ENCODE results near the gene SLC6A4. TPM values are rescaled to one million over a fixed set of nuclear protein-coding genes. Genes with fewer than 3 reads are reported as not detected.
A peak's percentile ranks its signal among the peaks of the same experiment; 100 is the strongest.
"Not testable (repeated sequence)": the region's sequence is repeated elsewhere in the genome, so short reads cannot be mapped to it uniquely, and the experiment has no call there.

The SLC6A4 gene
- total RNA-seq, 1 donor from 2014 or later = not detected

DNA sequence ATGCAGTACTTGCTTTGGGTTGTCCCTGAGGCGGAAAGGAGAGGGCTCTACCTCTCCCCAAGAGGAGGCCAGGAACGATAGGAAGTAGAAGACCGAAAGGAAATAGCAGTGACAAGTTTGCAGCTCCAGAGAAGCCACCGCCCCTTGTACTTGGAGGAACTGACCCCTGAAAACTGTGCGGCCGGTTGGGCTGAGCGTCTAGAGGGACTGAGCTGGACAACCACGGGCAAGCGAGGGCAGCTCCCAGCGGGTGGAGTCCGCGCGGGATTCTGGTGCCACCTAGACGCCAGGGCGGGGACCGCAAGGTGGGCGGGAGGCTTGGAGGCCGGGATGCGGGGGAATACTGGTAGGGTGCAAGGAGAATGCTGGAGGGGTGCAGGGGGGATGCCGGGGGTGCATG is 1.3 kb upstream of the SLC6A4 start:
- H3K4me1 Mint-ChIP-seq (ENCODE audit: low read depth) = peaks cover 11% of the 10 kb centered on the region
- peaks cover 69% of the 10 kb centered on the region for H3K27me3 Mint-ChIP-seq (ENCODE audit: insufficient read depth)
- H3K36me3 Mint-ChIP-seq (ENCODE audit: low read depth) = no peaks in the 10 kb centered on the region
- H3K9me3 Mint-ChIP-seq = no peaks in the 10 kb centered on the region
- DNase-seq (ENCODE audit: low spot score) = no peak
- no peak overlapping the region for H3K27ac Mint-ChIP-seq
- intact Hi-C loops (cut with micrococcal nuclease) = loop anchor here (2.0 to 5.0 kb wide), 2 partner anchors 119 to 132 kb away; partner anchors contain the start of gene NSRP1
- H3K4me3 Mint-ChIP-seq = peak overlapping the region; percentile 19

DNA sequence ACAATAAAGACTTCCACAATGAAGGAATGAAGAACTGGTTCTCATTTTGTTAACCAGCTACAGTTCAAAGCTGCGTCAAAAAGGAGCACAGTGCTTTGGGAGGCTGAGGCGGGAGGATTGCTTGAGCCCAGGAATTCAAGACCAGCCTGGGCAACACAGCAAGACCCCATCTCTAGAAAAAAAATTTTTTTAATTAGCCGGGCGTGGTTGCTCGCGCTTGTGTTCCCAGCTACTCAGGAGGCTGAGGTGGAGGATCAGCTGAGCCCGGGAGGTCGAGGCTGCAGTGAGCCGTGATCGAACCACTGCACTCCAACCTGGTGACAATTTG is 764 bp upstream of the SLC6A4 start:
- no peak for DNase-seq (ENCODE audit: low spot score)
- Mint-ChIP-seq H3K27me3 (ENCODE audit: insufficient read depth) (peaks cover 70% of the 10 kb centered on the region), H3K4me3 (peak overlapping the region; percentile 62), H3K4me1 (ENCODE audit: low read depth) (peaks cover 11% of the 10 kb centered on the region), H3K36me3 (ENCODE audit: low read depth) (no peaks in the 10 kb centered on the region), H3K27ac (no peak overlapping the region), H3K9me3 (no peaks in the 10 kb centered on the region)
- intact Hi-C loops (cut with micrococcal nuclease) = loop anchor here (2.0 to 5.0 kb wide), 2 partner anchors 119 to 131 kb away; partner anchors contain the start of gene NSRP1

DNA sequence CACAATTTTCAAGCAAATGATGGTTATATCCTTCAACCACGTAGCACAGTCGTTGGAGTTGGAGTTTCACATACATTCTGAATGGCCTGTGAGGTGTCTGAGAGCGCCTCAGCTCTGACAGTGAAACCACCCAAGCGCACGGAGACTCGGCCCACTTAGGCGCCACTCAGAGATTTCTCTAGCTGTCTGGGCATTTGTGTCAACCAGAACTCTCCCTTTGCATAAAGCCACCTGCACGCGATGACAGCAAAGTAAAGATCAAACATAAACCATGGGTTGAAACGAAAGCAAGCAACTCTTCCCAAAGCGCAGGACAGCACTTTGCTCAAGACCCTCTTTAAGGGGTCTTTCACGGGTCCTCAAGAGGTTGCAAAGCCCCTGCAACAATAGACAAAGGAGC is 533 bp downstream of the SLC6A4 start:
- Mint-ChIP-seq H3K4me3 (peak overlapping the region; percentile 63), H3K27ac (no peak overlapping the region), H3K4me1 (ENCODE audit: low read depth) (peaks cover 11% of the 10 kb centered on the region), H3K9me3 (no peaks in the 10 kb centered on the region), H3K27me3 (ENCODE audit: insufficient read depth) (peaks cover 73% of the 10 kb centered on the region), H3K36me3 (ENCODE audit: low read depth) (no peaks in the 10 kb centered on the region)
- intact Hi-C loops (cut with micrococcal nuclease) = loop anchor here (5.0 kb wide), 1 partner anchor 118 kb away; the partner anchor contains the start of gene NSRP1
- DNase-seq (ENCODE audit: low spot score) = no peak

DNA sequence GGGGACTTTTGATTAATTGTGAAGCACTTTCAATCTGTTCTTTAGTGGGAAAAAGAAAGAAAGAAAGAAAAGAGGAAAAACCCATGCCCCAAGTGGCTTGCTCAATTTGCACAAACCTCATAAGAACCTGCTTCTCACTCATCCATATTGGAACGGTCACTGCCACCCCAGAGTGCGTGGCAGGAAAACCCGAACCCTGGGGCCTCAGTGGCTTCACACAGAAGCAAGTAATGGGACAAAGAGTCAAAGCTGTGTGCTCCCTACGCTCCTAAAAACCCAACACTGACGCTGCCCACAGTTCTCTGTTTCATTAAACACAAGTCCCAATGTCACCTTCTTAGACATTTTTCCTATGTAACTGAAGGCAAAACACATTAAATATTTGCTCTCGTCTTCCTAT is 1.2 kb downstream of the SLC6A4 start:
- no peak overlapping the region for H3K27ac Mint-ChIP-seq
- DNase-seq (ENCODE audit: low spot score) = no peak
- intact Hi-C loops (cut with micrococcal nuclease) = no loop called here
- H3K27me3 Mint-ChIP-seq (ENCODE audit: insufficient read depth) = peaks cover 69% of the 10 kb centered on the region
- no peaks in the 10 kb centered on the region for H3K9me3 Mint-ChIP-seq
- peaks cover 11% of the 10 kb centered on the region for H3K4me1 Mint-ChIP-seq (ENCODE audit: low read depth)
- no peak overlapping the region for H3K4me3 Mint-ChIP-seq
- no peaks in the 10 kb centered on the region for H3K36me3 Mint-ChIP-seq (ENCODE audit: low read depth)

GRCh38 chr17:30232824-30233427 is 2.6 kb downstream of the SLC6A4 start:
- Mint-ChIP-seq H3K4me1 (ENCODE audit: low read depth) (peaks cover 11% of the 10 kb centered on the region), H3K4me3 (no peak overlapping the region)

GRCh38 chr17:30232015-30232823 is 3.3 kb downstream of the SLC6A4 start:
- Mint-ChIP-seq H3K9me3 (no peaks in the 10 kb centered on the region), H3K27ac (no peak overlapping the region), H3K4me1 (ENCODE audit: low read depth) (peaks cover 11% of the 10 kb centered on the region), H3K4me3 (no peak overlapping the region), H3K27me3 (ENCODE audit: insufficient read depth) (peaks cover 60% of the 10 kb centered on the region), H3K36me3 (ENCODE audit: low read depth) (no peaks in the 10 kb centered on the region)
- no peak for DNase-seq (ENCODE audit: low spot score)
- intact Hi-C loops (cut with micrococcal nuclease) = no loop called here

More at GRCh38 chr17:30232824-30233427, 2.6 kb downstream of the SLC6A4 start:
- Mint-ChIP-seq H3K27me3 (ENCODE audit: insufficient read depth) (peaks cover 65% of the 10 kb centered on the region), H3K36me3 (ENCODE audit: low read depth) (no peaks in the 10 kb centered on the region), H3K9me3 (no peaks in the 10 kb centered on the region), H3K27ac (no peak overlapping the region)
- no peak for DNase-seq (ENCODE audit: low spot score)
- intact Hi-C loops (cut with micrococcal nuclease) = no loop called here

- no peak for DNase-seq (ENCODE audit: low spot score)
- H3K27me3 Mint-ChIP-seq (ENCODE audit: insufficient read depth) = peaks cover 52% of the 10 kb centered on the region
- H3K4me3 Mint-ChIP-seq = no peak overlapping the region
- no peak overlapping the region for H3K27ac Mint-ChIP-seq
- intact Hi-C loops (cut with micrococcal nuclease) = no loop called here
- no peaks in the 10 kb centered on the region for H3K36me3 Mint-ChIP-seq (ENCODE audit: low read depth)
- H3K4me1 Mint-ChIP-seq (ENCODE audit: low read depth) = peaks cover 7% of the 10 kb centered on the region
- H3K9me3 Mint-ChIP-seq = no peaks in the 10 kb centered on the region
These were observed 4.8 kb downstream of the SLC6A4 start for GRCh38 chr17:30230596-30231125.

DNA sequence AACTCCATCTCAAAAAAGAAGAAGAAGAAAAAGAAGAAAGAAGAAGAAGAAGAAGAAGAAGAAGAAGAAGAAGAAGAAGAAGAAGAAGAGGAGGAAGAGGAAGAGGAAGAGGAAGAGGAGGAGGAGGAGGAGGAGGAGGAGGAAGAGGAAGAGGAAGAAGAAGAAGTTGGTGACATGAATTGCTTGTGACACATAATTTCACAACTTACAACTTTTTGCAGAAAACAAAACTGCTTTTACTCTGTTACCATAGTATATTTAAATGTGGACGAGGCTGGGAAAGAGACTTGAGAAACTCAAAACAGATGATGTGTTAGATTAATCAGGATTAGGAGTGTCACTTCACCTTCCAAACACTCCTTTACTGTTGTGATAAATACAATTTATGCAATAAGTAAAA is 5.5 kb downstream of the SLC6A4 start:
- H3K36me3 Mint-ChIP-seq (ENCODE audit: low read depth); H3K4me3 Mint-ChIP-seq; H3K9me3 Mint-ChIP-seq; DNase-seq (ENCODE audit: low spot score); intact Hi-C loops (cut with micrococcal nuclease); H3K4me1 Mint-ChIP-seq (ENCODE audit: low read depth); H3K27ac Mint-ChIP-seq: not testable (repeated sequence)
- H3K27me3 Mint-ChIP-seq (ENCODE audit: insufficient read depth) = peaks cover 53% of the 10 kb centered on the region

DNA sequence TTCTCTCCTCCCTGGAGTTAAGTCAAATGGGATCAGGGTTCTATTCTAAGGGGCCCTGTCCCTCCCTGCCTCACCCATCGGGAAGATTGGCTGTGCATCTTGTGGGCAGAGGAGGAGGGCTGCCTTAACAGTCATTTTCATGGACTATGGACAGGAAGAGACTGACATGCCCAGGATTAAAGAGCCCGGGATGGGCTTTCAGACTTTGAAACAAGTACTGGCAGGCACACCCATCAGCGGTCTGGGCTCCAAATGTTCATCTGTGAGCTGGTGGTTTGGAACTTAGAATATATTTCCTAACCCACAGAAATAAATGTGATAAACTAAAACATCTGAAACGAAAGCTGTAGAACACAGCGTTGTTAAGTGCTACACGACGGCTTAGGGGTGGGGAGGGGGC is 6.5 kb downstream of the SLC6A4 start:
- Mint-ChIP-seq H3K9me3 (no peaks in the 10 kb centered on the region), H3K27ac (no peak overlapping the region), H3K4me1 (ENCODE audit: low read depth) (no peaks in the 10 kb centered on the region), H3K36me3 (ENCODE audit: low read depth) (no peaks in the 10 kb centered on the region), H3K27me3 (ENCODE audit: insufficient read depth) (peaks cover 47% of the 10 kb centered on the region), H3K4me3 (no peak overlapping the region)
- DNase-seq (ENCODE audit: low spot score) = no peak
- intact Hi-C loops (cut with micrococcal nuclease) = no loop called here

GRCh38 chr17:30228011-30228410 is 7.5 kb downstream of the SLC6A4 start:
- Mint-ChIP-seq H3K4me3 (no peak overlapping the region), H3K9me3 (no peaks in the 10 kb centered on the region), H3K36me3 (ENCODE audit: low read depth) (no peaks in the 10 kb centered on the region), H3K4me1 (ENCODE audit: low read depth) (no peaks in the 10 kb centered on the region), H3K27me3 (ENCODE audit: insufficient read depth) (peaks cover 37% of the 10 kb centered on the region), H3K27ac (no peak overlapping the region)
- DNase-seq (ENCODE audit: low spot score) = no peak
- intact Hi-C loops (cut with micrococcal nuclease) = no loop called here

DNA sequence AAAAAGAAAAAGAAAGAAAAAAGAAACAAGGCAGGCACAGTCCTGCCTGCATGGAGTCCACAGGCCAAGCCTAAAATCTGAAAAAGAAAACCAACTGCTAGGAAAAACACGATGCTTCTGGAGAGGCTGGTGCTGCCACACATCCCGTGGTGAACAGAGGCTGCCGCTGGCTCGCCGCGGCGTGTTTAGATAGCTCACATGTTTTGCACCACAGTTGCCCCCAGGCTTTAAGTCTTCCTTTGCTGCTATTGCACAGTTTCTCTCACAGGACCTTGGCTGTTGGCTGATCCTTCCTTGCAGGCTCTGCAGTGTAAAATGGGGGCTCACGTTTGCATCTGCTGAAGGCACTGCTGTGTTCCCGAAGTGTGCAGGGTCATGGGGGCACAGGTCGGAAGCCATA is 8.6 kb downstream of the SLC6A4 start:
- no peaks in the 10 kb centered on the region for H3K36me3 Mint-ChIP-seq (ENCODE audit: low read depth)
- no peak overlapping the region for H3K27ac Mint-ChIP-seq
- intact Hi-C loops (cut with micrococcal nuclease) = no loop called here
- H3K9me3 Mint-ChIP-seq = no peaks in the 10 kb centered on the region
- peaks cover 25% of the 10 kb centered on the region for H3K27me3 Mint-ChIP-seq (ENCODE audit: insufficient read depth)
- H3K4me1 Mint-ChIP-seq (ENCODE audit: low read depth) = no peaks in the 10 kb centered on the region
- H3K4me3 Mint-ChIP-seq = no peak overlapping the region
- no peak for DNase-seq (ENCODE audit: low spot score)

- no peaks in the 10 kb centered on the region for H3K36me3 Mint-ChIP-seq (ENCODE audit: low read depth)
- H3K9me3 Mint-ChIP-seq = no peaks in the 10 kb centered on the region
- peaks cover 23% of the 10 kb centered on the region for H3K27me3 Mint-ChIP-seq (ENCODE audit: insufficient read depth)
- H3K4me1 Mint-ChIP-seq (ENCODE audit: low read depth) = no peaks in the 10 kb centered on the region
- no peak for DNase-seq (ENCODE audit: low spot score)
- H3K4me3 Mint-ChIP-seq = no peak overlapping the region
- no peak overlapping the region for H3K27ac Mint-ChIP-seq
- intact Hi-C loops (cut with micrococcal nuclease) = no loop called here
These were observed 9.5 kb downstream of the SLC6A4 start for GRCh38 chr17:30225919-30226553.

DNA sequence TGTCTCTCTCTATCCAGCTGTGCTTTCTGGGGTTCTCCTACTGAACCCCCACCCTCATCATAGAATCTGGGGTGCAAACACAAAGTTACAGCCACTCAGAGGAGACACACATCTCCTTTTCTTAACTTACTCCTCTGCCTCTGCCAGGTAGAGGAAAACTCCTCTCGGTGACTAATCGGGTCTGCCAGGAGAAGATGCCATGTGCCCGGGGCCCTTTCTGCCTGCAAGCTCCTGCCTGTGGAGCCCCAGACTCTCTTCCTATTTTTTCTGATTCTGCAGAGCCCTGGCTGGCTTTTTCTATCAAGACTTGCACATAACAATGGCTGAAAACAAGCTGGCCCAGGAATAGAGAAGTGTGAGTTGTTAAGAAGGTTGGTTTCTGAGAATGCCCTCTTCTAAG is 10.4 kb downstream of the SLC6A4 start:
- H3K4me3 Mint-ChIP-seq = no peak overlapping the region
- H3K27ac Mint-ChIP-seq = no peak overlapping the region
- no peaks in the 10 kb centered on the region for H3K36me3 Mint-ChIP-seq (ENCODE audit: low read depth)
- intact Hi-C loops (cut with micrococcal nuclease) = no loop called here
- H3K4me1 Mint-ChIP-seq (ENCODE audit: low read depth) = no peaks in the 10 kb centered on the region
- H3K9me3 Mint-ChIP-seq = no peaks in the 10 kb centered on the region
- H3K27me3 Mint-ChIP-seq (ENCODE audit: insufficient read depth) = peaks cover 17% of the 10 kb centered on the region
- no peak for DNase-seq (ENCODE audit: low spot score)

All from activated T-helper 1 cell treated with anti-CD3 and anti-CD28 coated beads, Interleukin-12 subunit alpha, Interleukin-12 subunit beta, Interleukin-2, Interleukin-4 antibody, amounts not matched to agents 30 ng/mL and 10 ng/mL and 1 ng/mL, durations not matched to agents 14 hours and 24 hours and 36 hours (primary cell).